NCI-H146 treated with DMSO at 0.1 percent for 48 hours (cell line): ENCODE results near the gene IFI27L1.

Source experiments
- DNase-seq: peaks from one replicate; lab custom pipeline; 2025; ENCODE audit not compliant: unreplicated experiment; lab: John Stamatoyannopoulos, UW

The IFI27L1 gene

DNA sequence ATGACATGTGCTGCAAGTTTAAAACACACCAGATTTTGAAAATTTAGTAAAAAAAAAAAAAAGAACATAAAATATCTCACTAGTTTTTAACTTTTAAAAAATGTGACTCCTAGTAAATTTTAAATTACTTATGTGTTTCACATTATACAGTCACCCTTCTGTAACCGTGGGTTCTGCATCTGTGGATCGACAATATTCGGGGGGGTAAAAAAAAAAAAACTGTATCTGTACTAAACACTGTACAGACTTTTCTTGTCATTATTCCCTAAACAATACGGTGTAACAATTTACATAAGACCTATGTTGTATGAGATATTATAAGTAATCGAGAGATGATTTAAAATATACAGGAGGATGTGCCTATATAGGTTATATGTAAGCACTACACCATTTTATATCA is 3.3 kb upstream of the IFI27L1 start:
- DNase-seq: no peak

DNA sequence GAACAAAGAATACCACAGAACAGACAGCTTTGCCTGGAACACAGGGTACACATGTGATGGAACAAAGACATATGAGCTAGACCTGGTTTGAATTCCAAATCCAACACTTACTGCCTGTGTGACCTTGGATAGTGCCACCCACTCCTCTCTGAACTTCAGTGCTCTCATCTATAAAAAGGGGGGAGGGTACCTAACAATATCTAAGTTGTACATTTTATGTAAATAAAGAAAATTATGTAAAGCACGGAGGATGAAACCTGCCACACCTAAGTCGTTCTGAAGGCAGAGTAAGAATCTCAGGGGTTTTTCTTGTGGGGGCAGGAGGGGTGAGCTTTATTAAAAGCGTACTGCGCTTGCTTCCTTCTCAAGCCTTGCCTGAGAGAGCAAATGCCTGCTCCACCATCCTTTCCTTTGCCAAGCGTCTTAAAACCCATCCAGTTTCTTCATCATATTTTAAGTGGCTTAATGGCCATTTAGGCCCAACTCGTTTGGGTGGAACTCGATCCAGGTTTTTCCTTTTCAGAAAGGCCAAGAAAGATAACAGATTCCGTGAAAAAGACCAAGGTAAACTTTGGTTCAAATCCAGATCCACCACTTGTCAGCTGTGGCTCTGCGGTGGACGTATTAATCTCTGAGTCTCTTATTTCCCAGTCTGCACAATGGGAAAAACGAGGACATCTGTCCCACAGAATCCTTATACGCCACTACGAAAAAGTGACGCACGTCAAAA is 1.1 kb upstream of the IFI27L1 start:
- no peak for DNase-seq

DNA sequence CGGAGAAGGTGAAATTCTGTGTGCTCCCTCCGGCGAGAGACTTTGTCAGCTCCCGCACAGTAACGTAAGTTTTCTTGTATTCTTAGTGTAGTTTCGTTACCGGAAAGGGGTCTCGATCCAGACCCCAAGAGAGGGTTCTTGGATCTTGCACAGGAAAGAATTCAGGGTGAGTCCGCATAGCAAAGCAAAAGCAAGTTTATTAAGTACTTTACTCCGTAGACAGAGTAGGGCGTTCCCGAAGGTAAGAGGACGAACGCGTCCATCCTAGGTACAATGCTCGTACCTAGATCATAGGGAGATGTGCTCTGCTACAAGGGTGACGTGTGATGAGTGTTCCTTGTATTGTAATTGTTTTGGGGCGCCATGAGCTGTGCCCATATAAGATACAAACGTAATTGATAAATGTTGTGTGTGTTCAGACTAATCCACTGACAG is 293 bp downstream of the IFI27L1 start:
- DNase-seq: no peak

DNA sequence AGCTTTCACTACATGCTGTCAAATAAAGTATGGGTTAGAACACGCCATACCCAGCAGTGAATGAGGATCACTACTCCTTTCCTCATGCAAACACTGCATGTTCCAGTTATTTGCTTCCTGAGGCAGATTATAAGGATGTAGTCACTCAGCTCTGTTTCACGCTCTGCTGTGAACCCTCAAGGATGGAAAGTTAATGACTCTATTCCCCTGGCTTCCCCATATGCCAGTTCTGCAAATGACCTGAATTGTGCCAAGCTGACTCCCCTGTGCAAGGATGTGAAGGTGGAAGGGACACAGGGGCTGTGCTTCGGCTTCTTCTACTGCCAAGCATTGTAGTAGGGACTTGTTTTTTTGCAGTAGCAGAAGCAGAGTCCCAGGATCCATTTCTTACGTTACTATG is 6.8 kb downstream of the IFI27L1 start:
- DNase-seq: no peak

DNA sequence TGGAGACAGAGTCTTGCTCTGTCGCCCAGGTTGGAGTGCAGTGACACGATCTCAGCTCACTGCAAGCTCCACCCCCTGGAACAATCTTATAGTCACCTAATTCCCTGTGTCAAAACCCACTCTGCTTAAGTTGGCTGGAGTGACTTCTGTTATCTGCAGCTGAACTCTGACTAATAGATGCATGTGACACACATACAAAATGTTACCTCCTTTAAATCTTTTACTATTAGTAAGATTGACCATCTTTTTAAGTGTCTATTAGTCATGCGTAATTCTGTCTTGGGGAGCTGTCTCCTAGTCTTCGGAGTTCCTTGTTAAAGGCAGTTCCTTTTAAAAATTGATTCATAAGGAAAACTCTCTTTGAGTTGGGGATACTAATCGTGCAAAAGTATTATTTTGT is 7.4 kb downstream of the IFI27L1 start:
- no peak for DNase-seq

DNA sequence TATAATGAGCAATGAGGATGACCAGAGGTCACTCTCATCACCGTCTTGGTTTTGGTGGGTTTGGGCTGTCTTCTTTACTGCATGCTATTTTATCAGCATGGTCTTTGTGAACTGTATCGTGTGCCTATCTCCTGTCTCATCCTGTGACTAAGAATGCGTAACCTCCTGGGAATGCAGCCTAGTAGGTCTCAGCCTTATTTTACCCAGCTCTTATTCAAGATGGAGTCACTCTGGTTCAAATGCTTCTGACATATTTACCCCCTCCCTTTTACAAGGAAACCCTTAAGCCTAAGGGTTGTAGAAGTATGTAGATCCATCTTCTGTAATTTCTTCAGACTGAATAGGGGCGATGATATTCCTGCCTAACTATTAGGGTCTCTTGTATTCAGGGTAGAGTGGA is 8.4 kb downstream of the IFI27L1 start:
- no peak for DNase-seq

DNA sequence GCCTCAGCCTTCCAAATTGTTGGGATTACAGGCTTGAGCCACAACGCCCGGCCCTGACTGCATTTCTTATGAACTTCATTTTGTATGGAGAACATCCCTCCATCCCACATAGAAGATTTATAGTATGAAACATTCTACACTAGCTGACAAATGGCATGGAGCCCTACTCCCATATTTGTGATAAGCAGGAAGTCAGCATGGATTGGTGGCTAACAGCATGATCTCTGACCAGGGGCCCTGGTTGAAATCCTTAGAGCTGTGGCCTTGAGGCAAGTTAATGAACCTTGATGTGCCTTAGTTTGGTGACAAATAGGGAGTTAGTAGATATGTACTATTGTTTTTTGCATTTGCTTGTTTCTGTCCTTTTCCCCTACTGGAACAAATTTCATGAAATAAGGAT is 12.3 kb downstream of the IFI27L1 start:
- DNase-seq: no peak

DNA sequence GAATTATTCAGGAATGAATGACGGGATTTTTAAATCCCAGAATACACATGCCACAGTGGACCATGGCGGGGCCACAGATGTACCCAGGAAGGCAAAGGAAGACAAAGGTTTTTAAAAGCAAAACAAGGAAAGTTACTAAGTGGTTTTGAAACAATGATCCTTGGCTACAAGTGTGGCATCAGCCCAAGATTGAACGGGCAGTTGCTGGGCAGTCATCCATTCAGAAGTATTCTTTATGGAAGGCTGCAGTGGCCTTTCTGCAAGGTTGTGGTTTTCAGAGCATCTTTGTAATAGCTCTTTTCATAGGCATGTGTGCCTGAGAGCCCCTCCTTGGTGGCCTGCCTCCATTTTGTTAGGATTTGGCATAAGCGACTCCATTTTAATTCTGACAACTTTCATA is 16.0 kb downstream of the IFI27L1 start:
- DNase-seq: no peak

DNA sequence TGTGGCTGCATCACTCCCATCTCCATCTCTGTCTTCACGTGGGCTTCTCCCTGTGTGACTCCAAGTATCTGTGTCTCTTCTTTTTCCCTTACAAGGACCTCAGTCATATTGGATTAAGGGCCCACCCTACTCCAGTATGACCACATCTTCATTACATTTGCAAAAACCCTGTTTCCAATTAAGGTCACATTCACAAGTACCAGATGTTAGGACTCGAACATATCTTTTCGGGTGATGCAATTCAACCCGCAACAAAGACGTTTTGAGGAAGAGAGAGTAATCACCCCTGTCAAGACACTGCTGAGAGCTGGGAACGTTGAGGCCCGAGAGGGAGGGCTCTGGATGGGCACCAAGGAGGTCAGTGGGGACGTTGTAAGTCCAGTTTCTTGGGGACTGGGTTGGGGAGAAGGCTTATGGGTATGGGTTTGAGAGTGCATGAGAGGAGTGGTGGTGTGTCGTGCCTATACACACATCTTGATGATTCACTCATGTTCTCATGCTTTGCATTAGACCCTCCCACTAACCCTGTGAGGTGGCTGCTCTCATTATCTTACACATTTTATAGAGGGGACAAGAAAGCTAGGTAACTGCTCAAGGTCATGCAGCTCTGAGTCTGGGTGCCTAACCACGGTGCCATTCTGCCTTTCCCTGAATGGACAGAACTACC is 17.3 kb downstream of the IFI27L1 start:
- DNase-seq: no peak

DNA sequence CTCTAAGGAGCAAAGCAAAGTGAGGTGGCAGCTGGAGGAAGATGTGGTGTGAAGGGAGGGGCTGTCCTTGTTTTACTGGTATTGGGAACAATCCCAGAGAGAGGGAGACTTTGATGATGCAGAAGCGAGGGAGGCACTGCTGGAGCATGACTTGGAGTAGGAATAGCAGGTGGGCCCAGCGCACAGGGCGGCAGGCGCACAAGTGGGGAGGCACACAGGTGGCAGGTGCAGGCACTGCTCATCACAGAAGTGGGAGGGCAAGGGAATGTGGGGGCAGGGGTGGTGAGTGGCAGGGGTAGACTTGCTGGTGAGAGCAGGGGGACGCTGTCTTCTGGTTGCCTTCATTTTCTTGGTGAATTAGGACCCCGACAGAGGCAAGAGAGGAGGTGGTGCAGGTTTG is 17.9 kb downstream of the IFI27L1 start:
- no peak for DNase-seq

DNA sequence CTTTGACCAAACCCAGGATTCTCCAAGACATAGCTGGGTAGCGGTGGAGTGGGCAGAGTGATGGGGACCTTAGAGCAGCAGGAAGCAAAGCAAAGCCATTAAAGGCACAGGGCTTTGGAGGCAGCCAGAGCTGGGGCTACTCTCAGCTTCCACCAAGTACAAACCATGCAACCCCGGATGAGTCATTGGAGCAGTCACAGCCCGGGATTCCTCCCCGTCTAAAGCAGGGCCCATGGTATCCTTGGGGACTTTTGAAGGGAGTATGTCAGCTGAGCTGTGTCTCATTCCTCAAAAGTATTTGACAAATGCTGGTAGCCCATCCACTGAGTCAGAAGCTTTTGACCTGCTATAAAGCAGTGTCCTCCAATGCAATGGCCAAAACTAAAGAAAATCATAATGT is 19.7 kb downstream of the IFI27L1 start:
- no peak for DNase-seq

DNA sequence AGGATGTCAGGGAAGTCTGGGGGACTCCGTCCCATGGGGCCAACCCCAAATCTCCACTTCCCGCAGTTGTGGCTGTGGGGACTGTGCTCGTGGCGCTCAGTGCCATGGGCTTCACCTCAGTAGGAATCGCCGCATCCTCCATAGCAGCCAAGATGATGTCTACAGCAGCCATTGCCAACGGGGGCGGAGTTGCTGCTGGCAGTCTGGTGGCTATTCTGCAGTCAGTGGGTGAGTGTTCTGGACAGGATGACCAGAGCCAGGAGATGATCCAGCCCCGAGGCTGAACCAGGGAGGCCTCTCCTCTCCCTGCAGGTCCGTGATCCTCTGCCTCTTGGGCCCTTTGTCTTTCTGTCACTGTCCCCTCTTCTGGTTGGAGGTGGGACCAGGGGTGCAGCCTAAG is 20.6 kb downstream of the IFI27L1 start:
- DNase-seq: no peak

DNA sequence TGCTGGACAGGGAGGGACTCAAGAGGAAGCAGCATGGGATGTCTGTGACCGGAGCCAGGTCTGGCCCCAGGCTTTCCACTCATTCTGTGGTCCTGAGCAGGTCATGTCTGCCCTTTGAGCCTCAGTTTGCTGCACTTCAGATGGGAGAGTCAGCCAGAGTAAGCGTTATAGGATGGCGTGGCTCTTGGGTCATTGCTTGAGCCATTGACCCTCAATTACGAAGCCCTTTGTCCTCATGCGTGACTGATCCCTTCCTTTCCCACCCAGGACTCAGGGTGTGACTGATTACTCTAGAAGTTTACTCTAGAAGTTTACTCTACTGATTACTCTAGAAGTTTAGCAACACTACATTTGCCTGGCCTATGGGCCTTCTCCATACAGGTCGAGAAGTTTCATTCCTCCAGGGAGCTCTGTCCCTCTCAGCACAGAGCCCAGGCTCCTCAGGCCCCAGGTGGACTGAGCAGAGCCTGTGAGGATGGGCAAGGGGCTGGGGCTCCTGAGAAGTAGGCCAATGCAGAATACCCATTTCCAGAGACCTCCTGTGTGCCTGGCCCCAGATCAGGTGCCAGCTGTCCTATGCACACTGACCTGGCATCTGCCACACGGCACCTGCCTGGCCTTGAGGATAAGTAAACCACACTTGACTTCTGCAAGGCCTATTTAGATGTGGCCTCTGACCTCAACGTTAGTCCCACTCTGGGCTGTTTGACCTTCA is 21.8 kb downstream of the IFI27L1 start:
- DNase-seq: no peak

DNA sequence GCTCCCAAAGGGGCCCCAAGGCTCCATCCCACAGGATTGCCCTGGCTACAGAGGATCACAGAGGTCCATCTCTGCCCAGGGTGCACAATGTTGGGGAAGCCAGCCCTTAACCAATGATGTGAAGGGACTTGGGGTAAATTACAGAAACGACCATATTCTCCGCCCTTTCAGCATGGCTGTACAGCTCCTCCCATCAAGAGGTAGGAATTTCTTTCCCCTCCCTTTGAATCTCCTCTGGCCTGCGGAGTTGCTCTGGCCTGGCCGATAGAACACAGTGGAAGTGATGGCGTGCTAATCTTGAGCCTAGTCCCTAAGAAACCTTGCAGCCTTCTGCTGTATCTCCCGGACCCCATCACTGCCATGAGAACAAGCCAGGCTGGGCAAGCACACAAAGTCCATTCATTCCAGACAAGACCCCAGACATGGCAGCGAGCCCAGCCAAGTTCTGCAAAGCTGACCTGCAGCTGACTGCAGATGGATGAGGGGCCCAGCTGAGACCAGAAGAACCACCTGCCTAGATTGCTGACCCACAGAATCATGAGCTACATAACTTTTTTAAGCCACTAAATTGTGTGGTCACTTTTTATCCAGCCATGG is 22.5 kb downstream of the IFI27L1 start:
- DNase-seq: no peak

DNA sequence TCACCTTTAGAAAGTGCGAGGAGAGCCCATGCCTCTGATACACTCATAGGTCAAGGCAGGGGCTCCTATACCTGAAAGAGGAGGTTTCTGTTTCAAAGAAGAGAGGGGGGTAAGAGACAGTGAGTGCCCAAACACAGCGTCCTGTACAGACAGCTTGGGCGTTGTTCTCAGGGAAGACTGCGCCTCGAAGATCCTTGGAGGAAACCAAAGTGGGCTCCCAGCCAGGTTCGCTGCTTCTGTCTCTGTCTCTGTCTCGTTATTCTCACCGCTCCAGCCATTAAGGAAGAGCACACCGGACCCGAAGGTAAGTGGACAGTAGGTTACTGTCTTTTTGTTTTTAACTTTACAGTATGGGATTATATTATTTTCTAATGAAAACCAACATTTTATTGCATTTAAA is 23.6 kb downstream of the IFI27L1 start:
- no peak for DNase-seq

DNA sequence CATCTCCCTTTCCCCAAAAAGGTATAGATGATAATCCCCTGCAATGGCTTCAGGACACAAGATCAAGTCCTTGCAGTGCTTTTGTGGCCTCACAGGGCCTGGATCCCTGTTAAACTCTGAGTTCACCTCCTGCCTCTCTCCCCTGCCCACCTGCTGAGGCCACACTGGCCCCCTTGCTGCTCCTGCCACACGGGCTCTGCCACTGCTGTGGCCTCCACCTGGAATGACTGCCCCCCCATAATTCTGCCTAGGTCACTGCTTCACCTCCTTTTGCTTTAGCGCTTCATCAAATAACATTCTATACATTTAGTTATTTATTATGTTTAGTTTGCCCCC is 28.8 kb downstream of the IFI27L1 start:
- no peak for DNase-seq

DNA sequence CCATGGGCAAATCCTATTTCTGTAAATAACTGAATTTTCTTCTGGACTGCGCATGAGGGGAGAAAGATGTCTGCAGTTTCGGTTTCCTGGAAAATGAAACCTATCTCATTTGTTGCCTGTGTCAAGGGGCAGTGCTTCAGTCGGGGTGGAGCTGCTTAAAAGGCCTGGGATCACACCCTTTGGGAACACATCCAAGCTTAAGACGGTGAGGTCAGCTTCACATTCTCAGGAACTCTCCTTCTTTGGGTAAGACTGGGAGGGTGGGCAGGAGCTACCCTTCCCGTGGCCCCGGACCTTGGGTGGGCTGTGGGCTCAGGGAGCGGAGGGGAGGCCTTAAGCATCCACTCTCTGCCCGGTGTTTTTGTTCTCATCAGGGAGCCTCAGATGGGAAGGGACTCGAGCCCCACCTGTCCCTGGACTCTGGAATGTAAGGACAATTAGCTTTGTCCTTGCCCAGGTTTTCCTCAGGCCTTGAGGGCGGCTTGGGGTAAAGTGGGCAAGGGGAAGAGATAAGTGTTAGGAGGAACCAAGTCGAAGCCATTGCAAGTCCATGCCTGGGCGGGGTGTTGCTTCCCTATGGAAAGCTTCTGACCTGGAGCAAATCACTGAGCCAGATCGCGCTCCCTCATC is 29.6 kb downstream of the IFI27L1 start, which contains the start of gene IFI27:
TSS of gene IFI27 (plus strand) at position 185 of the 630 bp plus-strand sequence.
- DNase-seq: no peak

DNA sequence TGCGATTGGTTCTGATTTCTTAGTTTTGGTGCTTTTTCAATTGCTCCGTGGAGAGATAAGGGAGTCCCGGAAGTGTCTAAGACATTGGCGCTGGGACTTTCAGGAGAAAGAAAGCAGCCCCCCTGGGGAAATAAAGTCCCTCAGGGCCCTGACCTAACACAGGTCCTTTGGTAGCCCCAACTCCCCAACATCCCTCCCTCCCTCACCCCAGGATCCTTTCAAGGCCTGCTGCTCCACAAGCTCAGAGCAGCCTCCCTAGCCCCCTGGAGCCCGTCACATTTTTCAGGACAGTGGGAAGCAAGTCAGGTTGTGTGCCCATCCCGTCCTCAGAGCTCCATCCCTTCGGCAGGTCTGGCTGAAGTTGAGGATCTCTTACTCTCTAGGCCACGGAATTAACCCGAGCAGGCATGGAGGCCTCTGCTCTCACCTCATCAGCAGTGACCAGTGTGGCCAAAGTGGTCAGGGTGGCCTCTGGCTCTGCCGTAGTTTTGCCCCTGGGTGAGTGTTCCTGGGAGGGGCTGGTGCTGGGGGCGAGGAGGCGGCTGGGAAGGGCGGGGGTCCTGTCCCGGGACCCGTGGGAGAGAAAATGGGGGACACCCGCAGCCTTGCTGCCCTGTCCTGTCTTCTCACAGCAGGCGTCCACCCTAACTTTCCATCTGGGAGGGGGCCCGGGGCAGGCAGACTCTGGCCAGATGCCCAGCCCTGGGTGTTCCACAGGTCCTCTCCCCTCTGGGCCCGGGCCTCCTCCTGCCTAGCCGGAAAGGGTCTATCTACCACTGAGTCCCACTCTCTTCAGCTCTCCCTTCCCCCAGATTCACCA is 30.4 kb downstream of the IFI27L1 start:
- no peak for DNase-seq

DNA sequence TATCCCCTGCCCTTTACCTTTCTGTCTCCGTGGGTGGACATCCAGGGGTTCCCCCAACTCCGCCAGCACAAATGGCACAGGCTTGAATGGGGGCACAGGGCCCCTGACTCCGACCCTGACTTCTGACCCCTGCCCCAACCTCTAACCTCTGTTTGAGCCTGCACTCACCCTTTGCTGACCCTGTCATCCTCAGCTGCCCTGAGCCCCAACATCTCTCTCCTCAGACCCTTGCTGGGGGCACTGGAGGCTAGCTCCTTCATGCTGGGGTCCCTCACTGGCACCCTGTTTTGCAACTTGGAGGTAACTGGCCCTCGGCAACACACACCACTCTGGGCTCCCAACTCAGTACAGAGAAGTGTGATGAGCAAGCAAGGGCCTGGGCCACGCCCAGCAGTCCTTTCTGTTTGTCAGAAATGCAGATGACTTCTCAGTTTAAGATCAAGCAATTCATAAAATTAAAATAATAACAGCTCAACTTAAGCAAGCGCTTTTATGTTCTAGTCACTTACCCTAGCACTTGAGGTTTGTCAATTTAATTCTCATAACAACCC is 31.5 kb downstream of the IFI27L1 start:
- DNase-seq: no peak

DNA sequence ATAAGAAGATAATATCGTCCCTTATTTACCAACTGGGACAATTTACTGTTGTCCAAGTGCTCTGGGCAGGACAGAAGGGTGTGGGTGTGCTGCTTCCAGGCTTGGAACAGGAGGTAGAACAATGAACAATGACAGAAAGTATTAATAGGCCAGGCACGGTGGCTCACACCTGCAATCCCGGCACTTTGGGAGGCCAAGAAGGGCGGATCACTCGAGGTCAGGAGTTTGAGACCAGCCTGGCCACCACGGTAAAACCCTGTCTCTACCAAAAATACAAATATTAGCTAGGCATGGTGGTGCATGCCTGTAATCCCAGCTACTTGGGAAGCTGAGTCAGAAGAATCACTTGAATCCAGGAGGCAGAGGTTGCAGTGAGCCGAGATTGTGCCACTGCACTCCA is 32.0 kb downstream of the IFI27L1 start:
- DNase-seq: no peak
